Uterus (tissue), 4 donors: Measurements from ENCODE around the gene VAMP8. TPM values are rescaled to one million over a fixed set of nuclear protein-coding genes. Genes with fewer than 3 reads are reported as not detected.

ENCODE experiments used
- DNase-seq, 2 donors: peaks; one replicate each; pipeline ENCODE4 v3.0.0-alpha.2; 2019 to 2020
- H3K27ac ChIP-seq, 2 donors: fragments of 200-600 bp; sonication (generic); 1 replicate in 1 of 2; 2 replicates in 1 of 2; pipeline ENCODE4 v1.5.1; 2016 to 2018
- H3K27me3 ChIP-seq, 2 donors: fragments of 200-600 bp; sonication (generic); one replicate each; pipeline ENCODE4 v1.5.1; 2018 to 2019; ENCODE audit warnings: control low read depth in 1 of 2
- H3K36me3 ChIP-seq, 2 donors: fragments of 200-600 bp; sonication (generic); one replicate each; pipeline ENCODE4 v1.5.1; 2019; ENCODE audit warnings: control low read depth in 1 of 2
- H3K4me1 ChIP-seq, 2 donors: fragments of 200-600 bp; sonication (generic); one replicate each; pipeline ENCODE4 v1.5.1; 2018 to 2019; ENCODE audit warnings: control low read depth in 1 of 2
- H3K4me3 ChIP-seq, 2 donors: fragments of 200-600 bp; sonication (generic); 1 replicate in 1 of 2; 2 replicates in 1 of 2; pipeline ENCODE4 v1.5.1; 2018 to 2019; ENCODE audit warnings: mild to moderate bottlenecking in 1 of 2
- H3K9me3 ChIP-seq, 2 donors: fragments of 200-600 bp; sonication (generic); one replicate each; pipeline ENCODE4 v1.5.1; 2019; ENCODE audit warnings: control low read depth in 1 of 2
- POLR2A ChIP-seq, 2 donors: fragments of 450-650 bp; IDR thresholded peaks; one replicate each; pipeline ENCODE4 v1.6.1; 2016; ENCODE audit warnings: antibody characterized with exemption in 2 of 2, mild to moderate bottlenecking in 1 of 2, moderate library complexity in 1 of 2
- intact Hi-C: fragments of 100-400 bp; cut with DNase I; formaldehyde crosslinking; loops from one replicate; pipeline ENCODE4 v1.15.1; 2023; ENCODE audit warnings: low total_unique reads
- total RNA-seq, 4 donors: library from RNA; depleted of rRNA in 3 of 4; stranded (reverse); fragments of >200 nt in 3 of 4; gene quantifications; one replicate each; pipeline versions ENCODE4 v1.1.0 to v1.2.4, GENCODE V29; 2014 to 2023
- TF ChIP-seq, protein P1 (sequence below), 4 experiments: fragments of 200-600 bp in 2 of 4; fragments of 450-650 bp in 2 of 4; sonication (generic) in 2 of 4; IDR thresholded peaks; one replicate each; pipeline ENCODE4 v1.5.1; 2016 to 2019; ENCODE audit warnings: antibody characterized with exemption in 4 of 4, mild to moderate bottlenecking in 2 of 4, moderate library complexity in 1 of 4
- donor health status: DM: yes; HTN: yes; CAD: no.

Gene VAMP8
- total RNA-seq, 4 donors from 2014 or later, result 1.3 to 12.3 (median 5.2) TPM; not detected in 1

DNA sequence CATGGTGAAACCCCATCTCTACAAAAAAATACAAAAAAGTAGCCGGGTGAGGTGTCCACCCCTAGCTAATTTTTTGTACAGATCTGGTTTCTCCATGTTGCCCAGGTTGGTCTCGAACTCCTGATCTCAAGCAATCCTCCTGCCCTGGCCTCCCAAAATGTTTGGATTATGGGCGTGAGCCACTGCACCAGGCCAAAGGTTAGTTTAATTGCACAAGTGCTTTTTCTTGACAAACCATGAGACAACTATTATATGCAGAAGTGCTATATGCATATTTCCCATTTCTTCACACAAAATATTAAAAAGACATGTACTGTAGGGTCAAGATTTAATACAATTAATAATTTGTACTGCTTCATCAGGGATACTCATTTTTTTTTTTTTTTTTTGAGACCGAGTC is 11.1 kb upstream of the VAMP8 start:
- H3K4me1 ChIP-seq, result no peaks in the 10 kb centered on the region
- DNase-seq, result no peak
- H3K9me3 ChIP-seq, result no peaks in the 10 kb centered on the region
- intact Hi-C loops, result no loop called here
- no peaks in the 10 kb centered on the region for H3K36me3 ChIP-seq
- no peaks in the 10 kb centered on the region for H3K27me3 ChIP-seq
- no peak overlapping the region for H3K27ac ChIP-seq
- no peak for TF ChIP-seq POLR2A (IDR thresholded peaks at IDR 0.05)
- TF ChIP-seq, protein P1, sequence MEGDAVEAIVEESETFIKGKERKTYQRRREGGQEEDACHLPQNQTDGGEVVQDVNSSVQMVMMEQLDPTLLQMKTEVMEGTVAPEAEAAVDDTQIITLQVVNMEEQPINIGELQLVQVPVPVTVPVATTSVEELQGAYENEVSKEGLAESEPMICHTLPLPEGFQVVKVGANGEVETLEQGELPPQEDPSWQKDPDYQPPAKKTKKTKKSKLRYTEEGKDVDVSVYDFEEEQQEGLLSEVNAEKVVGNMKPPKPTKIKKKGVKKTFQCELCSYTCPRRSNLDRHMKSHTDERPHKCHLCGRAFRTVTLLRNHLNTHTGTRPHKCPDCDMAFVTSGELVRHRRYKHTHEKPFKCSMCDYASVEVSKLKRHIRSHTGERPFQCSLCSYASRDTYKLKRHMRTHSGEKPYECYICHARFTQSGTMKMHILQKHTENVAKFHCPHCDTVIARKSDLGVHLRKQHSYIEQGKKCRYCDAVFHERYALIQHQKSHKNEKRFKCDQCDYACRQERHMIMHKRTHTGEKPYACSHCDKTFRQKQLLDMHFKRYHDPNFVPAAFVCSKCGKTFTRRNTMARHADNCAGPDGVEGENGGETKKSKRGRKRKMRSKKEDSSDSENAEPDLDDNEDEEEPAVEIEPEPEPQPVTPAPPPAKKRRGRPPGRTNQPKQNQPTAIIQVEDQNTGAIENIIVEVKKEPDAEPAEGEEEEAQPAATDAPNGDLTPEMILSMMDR (IDR thresholded peaks at IDR 0.05), result no peak
- no peak overlapping the region for H3K4me3 ChIP-seq

DNA sequence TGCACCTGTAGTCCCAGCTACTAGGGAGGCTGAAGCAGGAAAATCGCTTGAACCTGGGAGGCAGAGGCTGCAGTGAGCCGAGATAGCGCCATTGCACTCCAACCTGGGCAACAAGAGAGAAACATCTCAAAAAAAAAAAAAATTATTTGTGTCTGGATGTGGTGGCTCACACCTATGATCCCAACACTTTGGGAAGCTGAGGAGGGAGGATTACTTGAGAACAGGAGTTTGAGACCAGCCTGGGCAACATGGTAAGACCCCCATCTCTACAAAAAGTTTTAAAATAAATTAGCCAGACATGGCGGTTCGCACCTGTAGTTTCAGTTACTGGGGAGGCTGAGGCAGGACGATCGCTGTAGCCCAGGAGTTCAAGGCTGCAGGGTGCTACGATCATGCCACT is 1.6 kb upstream of the VAMP8 start:
- Histone ChIP-seq H3K9me3 (no peaks in the 10 kb centered on the region), H3K27ac (no peak overlapping the region), H3K4me1 (no peaks in the 10 kb centered on the region), H3K36me3 (no peaks in the 10 kb centered on the region), H3K4me3 (no peak overlapping the region), H3K27me3 (no peaks in the 10 kb centered on the region)
- intact Hi-C loops, result no loop called here
- TF ChIP-seq, protein P1 (IDR thresholded peaks at IDR 0.05), result no peak
- TF ChIP-seq POLR2A (IDR thresholded peaks at IDR 0.05), result no peak
- no peak for DNase-seq

DNA sequence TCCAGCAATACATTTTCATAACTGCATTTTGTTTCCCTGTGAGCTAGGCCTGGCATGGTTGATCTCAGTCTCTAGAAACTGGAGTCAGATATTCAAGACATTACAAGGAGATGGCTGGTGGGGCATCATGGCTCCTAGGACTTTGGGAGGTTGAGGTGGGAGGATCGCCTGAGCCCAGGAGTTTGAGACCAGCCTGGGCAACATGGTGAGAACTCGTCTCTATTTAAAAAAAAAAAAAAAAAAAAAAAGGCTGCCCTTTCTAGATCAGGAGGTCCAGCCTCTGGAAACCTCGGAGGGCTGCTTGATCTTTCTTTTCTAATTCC is 362 bp upstream of the VAMP8 start:
- H3K27me3 ChIP-seq, result no peaks in the 10 kb centered on the region
- H3K27ac ChIP-seq, result peak overlapping the region; percentile 47 to 70
- H3K36me3 ChIP-seq, result no peaks in the 10 kb centered on the region
- no peaks in the 10 kb centered on the region for H3K9me3 ChIP-seq
- DNase-seq, result no peak
- TF ChIP-seq POLR2A (IDR thresholded peaks at IDR 0.05), result no peak
- intact Hi-C loops, result no loop called here
- no peaks in the 10 kb centered on the region for H3K4me1 ChIP-seq
- no peak overlapping the region for H3K4me3 ChIP-seq

DNA sequence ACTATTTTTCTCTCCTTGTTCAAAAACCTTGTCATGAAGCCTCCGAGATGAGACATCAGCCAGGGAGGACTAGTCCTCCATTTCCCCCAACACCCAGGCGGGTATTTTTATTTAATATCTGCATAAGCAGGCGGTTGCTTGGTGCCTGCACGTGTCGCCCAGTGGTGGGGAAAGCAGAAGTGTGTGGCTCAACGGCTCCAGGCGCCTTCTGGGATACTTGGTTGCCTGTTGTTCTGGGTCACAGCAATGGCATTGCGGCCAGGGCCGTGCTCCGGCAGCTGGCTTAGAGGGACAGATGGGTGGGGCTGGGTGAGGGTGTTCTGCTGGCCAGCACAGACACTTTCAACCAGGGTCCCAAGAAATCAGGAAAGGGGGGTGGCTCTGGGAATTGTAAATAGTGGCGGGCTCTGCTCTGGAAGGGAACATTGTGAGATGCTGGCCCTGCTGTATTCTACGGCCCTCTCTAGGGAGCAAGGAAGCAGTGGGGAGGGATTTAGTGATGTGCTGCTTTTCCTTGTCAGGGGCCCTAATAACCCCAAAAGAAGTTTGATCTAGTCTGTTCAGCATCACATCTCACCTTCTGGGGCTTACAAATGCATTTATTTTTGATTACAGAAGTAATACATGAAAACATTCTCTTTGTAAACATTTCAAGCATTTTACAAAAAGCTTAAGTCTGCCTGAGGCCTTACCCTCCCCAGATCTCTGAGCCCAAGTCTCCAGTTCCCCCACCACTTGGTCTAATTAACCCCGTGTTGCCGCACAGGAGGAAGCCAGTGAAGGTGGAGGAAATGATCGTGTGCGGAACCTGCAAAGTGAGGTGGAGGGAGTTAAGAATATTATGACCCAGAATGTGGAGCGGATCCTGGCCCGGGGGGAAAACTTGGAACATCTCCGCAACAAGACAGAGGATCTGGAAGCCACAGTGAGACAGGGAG is 1.1 kb downstream of the VAMP8 start:
- Histone ChIP-seq H3K27ac (peak overlapping the region; percentile 47 to 70), H3K4me1 (no peaks in the 10 kb centered on the region), H3K9me3 (no peaks in the 10 kb centered on the region), H3K36me3 (no peaks in the 10 kb centered on the region), H3K27me3 (no peaks in the 10 kb centered on the region), H3K4me3 (no peak overlapping the region)
- DNase-seq, result no peak
- TF ChIP-seq, protein P1 (IDR thresholded peaks at IDR 0.05), result no peak
- TF ChIP-seq POLR2A (IDR thresholded peaks at IDR 0.05), result no peak
- intact Hi-C loops, result no loop called here

DNA sequence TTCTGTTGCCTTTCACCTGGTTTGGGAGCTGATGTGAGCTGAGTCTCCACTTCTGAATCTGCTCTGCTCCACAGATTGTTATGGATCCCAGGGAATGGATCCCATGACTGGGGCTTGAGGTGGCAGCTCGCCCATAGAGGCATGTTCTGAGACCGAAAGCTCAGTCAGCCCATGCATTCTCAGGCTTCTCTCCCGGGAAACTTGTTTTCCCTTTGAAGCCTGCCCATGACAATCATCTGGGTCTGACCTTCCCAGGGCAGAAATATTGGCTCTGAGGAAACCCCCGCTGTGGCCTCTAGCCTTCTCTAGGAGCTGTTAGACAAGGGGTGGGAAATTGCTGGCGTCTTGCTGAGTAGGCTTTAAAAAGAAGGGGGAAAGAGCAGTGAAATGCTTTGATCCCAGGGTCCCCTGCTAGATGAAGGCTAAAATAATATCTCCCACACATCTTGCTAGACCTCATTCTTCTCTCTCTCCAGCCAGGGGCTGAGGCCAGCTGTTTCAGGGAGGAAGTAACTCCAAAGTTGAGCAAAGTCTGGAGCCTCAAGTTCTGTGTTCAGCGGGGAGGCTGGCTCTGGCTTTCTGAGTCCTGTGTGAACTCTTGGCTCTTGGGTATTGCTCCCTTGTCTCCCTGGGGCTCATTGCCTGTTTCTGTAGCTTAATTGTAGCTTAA is 2.0 kb downstream of the VAMP8 start:
- Histone ChIP-seq H3K4me1 (no peaks in the 10 kb centered on the region), H3K9me3 (no peaks in the 10 kb centered on the region), H3K4me3 (no peak overlapping the region), H3K36me3 (no peaks in the 10 kb centered on the region), H3K27ac (peak overlapping the region; percentile 47 to 70), H3K27me3 (no peaks in the 10 kb centered on the region)
- DNase-seq, result no peak
- no peak for TF ChIP-seq POLR2A (IDR thresholded peaks at IDR 0.05)
- TF ChIP-seq, protein P1 (IDR thresholded peaks at IDR 0.05), result no peak
- intact Hi-C loops, result no loop called here
